Panc1 (cell line): ENCODE data around the gene SCOC. TPM values are rescaled to one million over a fixed set of nuclear protein-coding genes. Genes with fewer than 3 reads are reported as not detected.

ENCODE experiments used
- ATAC-seq: fragments of 200-7000 bp; cut with Tn5 transposase; 2 replicates; pipeline ENCODE4 v1.9.1; 2020; ENCODE audit warnings: mild to moderate bottlenecking, moderate library complexity
- BruUV-seq: library from RNA; stranded (reverse); fragments of 400-500 nt; replicated peaks from 2 replicates; lab custom pipeline; 2021; lab: Mats Ljungman, UMichigan
- CTCF ChIA-PET: fragments of 300-600 bp; sonication (Branson Sonifier 250); formaldehyde crosslinking; loops from one replicate; lab custom pipeline; 2022; ENCODE audit warnings: antibody characterized with exemption; lab: Charles Lee
- POLR2A ChIA-PET: fragments of 300-600 bp; sonication (Branson Sonifier 250); formaldehyde crosslinking; loops from one replicate; lab custom pipeline; 2022; ENCODE audit warnings: antibody characterized with exemption; lab: Charles Lee
- DNase-seq: peaks from one replicate; pipeline ENCODE4 v3.0.0-alpha.2; 2010; ENCODE audit warnings: low read depth, low spot score
- H3K27ac ChIP-seq: 2 replicates; pipeline ENCODE4 v1.5.1; 2011; ENCODE audit warnings: mild to moderate bottlenecking, low read length, inconsistent platforms
- H3K27me3 ChIP-seq: fragments of 200-500 bp; sonication (Bioruptor generic); 2 replicates; pipeline ENCODE4 v1.6.0; 2014; ENCODE audit warnings: low read length, inconsistent platforms; ENCODE audit not compliant: control insufficient read depth, insufficient read depth
- H3K36me3 ChIP-seq: fragments of 200-500 bp; sonication (Bioruptor generic); 2 replicates; pipeline ENCODE4 v1.5.1; 2014; ENCODE audit warnings: inconsistent platforms, mild to moderate bottlenecking, low read length, moderate library complexity; ENCODE audit not compliant: control insufficient read depth, insufficient read depth
- H3K4me1 ChIP-seq: 2 replicates; pipeline ENCODE4 v1.5.1; 2011; ENCODE audit warnings: inconsistent platforms, mild to moderate bottlenecking, low read length, moderate library complexity; ENCODE audit not compliant: control insufficient read depth, insufficient read depth
- H3K4me3 ChIP-seq, 2 experiments: 2 replicates each; pipeline ENCODE4 v1.5.1; 2011 to 2012; ENCODE audit warnings: low read depth in 2 of 2, low read length in 2 of 2, mild to moderate bottlenecking in 2 of 2, inconsistent platforms in 1 of 2, moderate library complexity in 1 of 2
- H3K9me3 ChIP-seq: fragments of 200-500 bp; sonication (Bioruptor generic); 2 replicates; pipeline ENCODE4 v1.5.1; 2014; ENCODE audit warnings: low read depth, mild to moderate bottlenecking, inconsistent platforms, low read length, moderate library complexity; ENCODE audit not compliant: control insufficient read depth, insufficient read depth
- CTCF ChIP-seq: fragments of 450-650 bp; IDR thresholded peaks from 2 replicates; pipeline ENCODE4 v1.5.1; 2017; ENCODE audit warnings: mild to moderate bottlenecking
- POLR2AphosphoS5 ChIP-seq: IDR thresholded peaks from 2 replicates; pipeline ENCODE4 v1.6.1; 2012; ENCODE audit warnings: mild to moderate bottlenecking, low read depth, low read length, moderate library complexity
- REST ChIP-seq, 2 experiments: IDR thresholded peaks; 2 replicates each; pipeline ENCODE4 v1.6.1; 2011 to 2012; ENCODE audit warnings: low read depth in 2 of 2, control low read depth in 1 of 2, low read length in 1 of 2, mild to moderate bottlenecking in 1 of 2, moderate library complexity in 1 of 2; ENCODE audit not compliant: insufficient read depth in 1 of 2
- SIN3A ChIP-seq: IDR thresholded peaks from 2 replicates; pipeline ENCODE4 v1.6.1; 2012; ENCODE audit warnings: low read depth, mild to moderate bottlenecking, low read length, moderate library complexity, borderline replicate concordance; ENCODE audit not compliant: insufficient read depth
- TCF7L2 ChIP-seq: IDR thresholded peaks from 2 replicates; pipeline ENCODE4 v1.6.1; 2011; ENCODE audit warnings: mild to moderate bottlenecking, low read depth, low read length, inconsistent platforms
- in situ Hi-C: cut with HindIII; loops from 2 replicates; pipeline ENCODE4 v1.10.0; 2016; ENCODE audit warnings: low sequenced_read_pairs, low pct_unique_long_range_greater_than_20kb
- intact Hi-C: fragments of 100-400 bp; cut with micrococcal nuclease; formaldehyde crosslinking; loops from one replicate; pipeline ENCODE4 v1.10.0; 2022; ENCODE audit not compliant: unreplicated experiment
- total RNA-seq: library from RNA; stranded (reverse); gene quantifications from one replicate; pipeline ENCODE4 v1.2.1, GENCODE V29; 2021; ENCODE audit not compliant: unreplicated experiment

The SCOC gene
- total RNA-seq, 1 experiment from 2014 or later: 30.2 TPM

GRCh38 chr4:140335076-140335475, 38.4 kb upstream of the SCOC start:
- no peaks in the 10 kb centered on the region for H3K36me3 ChIP-seq
- no peak overlapping the region for H3K27ac ChIP-seq
- H3K4me3 ChIP-seq: no peak overlapping the region
- intact Hi-C loops: no loop called here
- ChIA-PET CTCF (no interaction called here), POLR2A (no interaction called here)
- no peaks in the 10 kb centered on the region for H3K4me1 ChIP-seq
- no peak for TF ChIP-seq SIN3A
- no peak for TF ChIP-seq POLR2AphosphoS5
- TF ChIP-seq TCF7L2: no peak
- TF ChIP-seq CTCF: no peak
- no peaks in the 10 kb centered on the region for H3K27me3 ChIP-seq
- in situ Hi-C loops: no loop called here
- DNase-seq: no peak
- H3K9me3 ChIP-seq: no peaks in the 10 kb centered on the region
- no peak for ATAC-seq
- BruUV-seq: no TSS peak

GRCh38 chr4:140336730-140337129, 36.7 kb upstream of the SCOC start:
- intact Hi-C loops: no loop called here
- Histone ChIP-seq H3K9me3 (no peaks in the 10 kb centered on the region), H3K4me1 (no peaks in the 10 kb centered on the region), H3K36me3 (no peaks in the 10 kb centered on the region), H3K27me3 (no peaks in the 10 kb centered on the region), H3K4me3 (no peak overlapping the region), H3K27ac (no peak overlapping the region)
- ChIA-PET CTCF (no interaction called here), POLR2A (no interaction called here)
- BruUV-seq: no TSS peak
- DNase-seq (no peak), ATAC-seq (no peak)
- TF ChIP-seq TCF7L2 (no peak), SIN3A (no peak), CTCF (no peak), REST (IDR thresholded peaks at IDR 0.05; ENCODE audit: insufficient read depth in 1 of 2, low read depth in 2 of 2, low read length in 1 of 2) (no peak), POLR2AphosphoS5 (no peak)
- in situ Hi-C loops: no loop called here
